HPDE6-E6E7 (cell line): Measurements from ENCODE around the gene PLAGL2.
"Not testable (repeated sequence)": the region's sequence is repeated elsewhere in the genome, so short reads cannot be mapped to it uniquely, and the experiment has no call there.

Experiments
- DNase-seq: peaks from one replicate; pipeline ENCODE4 v3.0.0; 2011; ENCODE audit warnings: missing footprints; ENCODE audit errors: extremely low spot score

Gene PLAGL2

GRCh38 chr20:32183947-32184635 is 23.5 kb downstream of the PLAGL2 start:
- no peak for DNase-seq

GRCh38 chr20:32181606-32182005 is 25.9 kb downstream of the PLAGL2 start:
- DNase-seq, result no peak

GRCh38 chr20:32179934-32180333 is 27.6 kb downstream of the PLAGL2 start:
- no peak for DNase-seq

GRCh38 chr20:32179515-32179914 is 28.0 kb downstream of the PLAGL2 start:
- DNase-seq, result no peak

GRCh38 chr20:32177696-32178095 is 29.8 kb downstream of the PLAGL2 start:
- DNase-seq, result not testable (repeated sequence)

GRCh38 chr20:32168184-32168910 is 39.2 kb downstream of the PLAGL2 start:
- no peak for DNase-seq

GRCh38 chr20:32167552-32167951 is 40.0 kb downstream of the PLAGL2 start:
- DNase-seq, result no peak

- DNase-seq, result no peak
These were observed 41.6 kb downstream of the PLAGL2 start for GRCh38 chr20:32165836-32166545.

- DNase-seq, result no peak
These were observed 42.4 kb downstream of the PLAGL2 start for GRCh38 chr20:32164984-32165735.

GRCh38 chr20:32163951-32164350 is 43.6 kb downstream of the PLAGL2 start:
- no peak for DNase-seq

GRCh38 chr20:32162351-32162750 is 45.2 kb downstream of the PLAGL2 start:
- no peak for DNase-seq

GRCh38 chr20:32160341-32160740 is 47.2 kb downstream of the PLAGL2 start:
- no peak for DNase-seq

- no peak for DNase-seq
These were observed 47.7 kb downstream of the PLAGL2 start for GRCh38 chr20:32159766-32160221.

GRCh38 chr20:32158943-32159660 is 48.4 kb downstream of the PLAGL2 start:
- no peak for DNase-seq

GRCh38 chr20:32158351-32158750 is 49.2 kb downstream of the PLAGL2 start:
- DNase-seq, result no peak

- no peak for DNase-seq
These were observed 49.9 kb downstream of the PLAGL2 start for GRCh38 chr20:32157611-32158010.

- peak; percentile 41 for DNase-seq
These were observed 52.2 kb downstream of the PLAGL2 start for GRCh38 chr20:32155017-32155981.

GRCh38 chr20:32153771-32154170 is 53.8 kb downstream of the PLAGL2 start:
- no peak for DNase-seq

GRCh38 chr20:32153156-32153665 is 54.3 kb downstream of the PLAGL2 start:
- DNase-seq, result no peak
